SH-SY5Y (cell line): Measurements from ENCODE around the gene WRAP53.

Experiments used
- GATA2 ChIP-seq: IDR thresholded peaks from 2 replicates; pipeline ENCODE4 v1.6.1; 2011; ENCODE audit warnings: mild to moderate bottlenecking, low read depth, low read length
- GATA3 ChIP-seq: IDR thresholded peaks from 2 replicates; pipeline ENCODE4 v1.6.1; 2011; ENCODE audit warnings: low read depth, mild to moderate bottlenecking, low read length, moderate library complexity

DNA sequence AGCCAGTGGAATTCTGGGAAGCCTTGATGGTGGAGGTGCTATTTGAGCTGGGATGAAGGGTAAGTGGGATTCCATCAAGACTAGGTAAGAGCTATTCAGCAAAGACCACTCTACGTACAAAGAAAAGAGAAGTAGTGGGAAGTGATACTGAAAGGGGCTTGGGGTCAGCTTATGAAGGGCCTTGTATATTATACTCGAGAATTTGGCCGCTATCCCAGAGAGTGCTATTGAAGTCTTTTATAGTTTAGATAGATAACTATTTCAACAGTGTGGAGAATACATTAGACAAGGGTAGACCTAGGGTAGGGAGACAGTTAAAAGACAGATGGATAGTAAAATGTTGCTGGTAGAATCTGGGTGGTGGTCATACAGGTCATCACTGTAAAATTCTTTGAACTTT is 39.6 kb downstream of the WRAP53 start:
- TF ChIP-seq GATA2 = no peak
- no peak for TF ChIP-seq GATA3
